ENCODE results near the gene CYB561D2. TPM values are rescaled to one million over a fixed set of nuclear protein-coding genes. Genes with fewer than 3 reads are reported as not detected.
A peak's percentile ranks its signal among the peaks of the same experiment; 100 is the strongest.

CYB561D2 gene
- total and polyA plus RNA-seq, 2 of the 13 experiments (the other 11 are each of a cell fraction or from before 2014, with no cell fraction given): 11.1 to 17.2 TPM

GRCh38 chr3:50327943-50328691, 22.5 kb upstream of the CYB561D2 start, which contains the start of gene TUSC2 (continued):
- TF ChIP-seq ZNF383 (CRISPR knock-in tag; IDR thresholded peaks at IDR 0.05; ENCODE audit: borderline replicate concordance) (no peak), ZSCAN30 (CRISPR knock-in tag; IDR thresholded peaks at IDR 0.05) (no peak), ARID4A (CRISPR knock-in tag; IDR thresholded peaks at IDR 0.05; ENCODE audit: borderline replicate concordance) (peak; percentile 94), HOXA9 (CRISPR knock-in tag; IDR thresholded peaks at IDR 0.05; ENCODE audit: borderline replicate concordance) (no peak), ETV5 (CRISPR knock-in tag; IDR thresholded peaks at IDR 0.05; ENCODE audit: borderline replicate concordance) (peak; percentile 62), ZNF230 (CRISPR knock-in tag; IDR thresholded peaks at IDR 0.05) (0 out of 2 replicates have a peak, but pooled peaks have one; percentile 64), MAX (IDR thresholded peaks at IDR 0.05) (peak; percentile 66), ZNF331 (CRISPR knock-in tag; IDR thresholded peaks at IDR 0.05) (peak; percentile 29; the same call in 1 of the 2 replicates), MTA1 (CRISPR knock-in tag; IDR thresholded peaks at IDR 0.05; ENCODE audit: borderline replicate concordance) (peak; percentile 59; the same call in 1 of the 2 replicates), FIP1L1 (IDR thresholded peaks at IDR 0.05; ENCODE audit: borderline replicate concordance, insufficient read depth, low read depth, low read length) (0 out of 2 replicates have a peak, but pooled peaks have one; percentile 61), TP53 (CRISPR knock-in tag; conservative IDR thresholded peaks at IDR 0.05) (0 out of 2 replicates have a peak, but pooled peaks have one; percentile 70), ZNF317 (CRISPR knock-in tag; IDR thresholded peaks at IDR 0.05) (no peak), PRPF4 (IDR thresholded peaks at IDR 0.05; ENCODE audit: low read depth, low read length, poor library complexity, severe bottlenecking) (no peak), WIZ (CRISPR knock-in tag; IDR thresholded peaks at IDR 0.05) (no peak; the same call in 1 of the 2 replicates), HHEX (CRISPR knock-in tag; IDR thresholded peaks at IDR 0.05) (no peak), BRD4 (CRISPR knock-in tag; IDR thresholded peaks at IDR 0.05) (0 out of 2 replicates have a peak, but pooled peaks have one; percentile 37), KLF12 (CRISPR knock-in tag; IDR thresholded peaks at IDR 0.05; ENCODE audit: borderline replicate concordance) (0 out of 2 replicates have a peak, but pooled peaks have one; percentile 62), SPEN (CRISPR knock-in tag; IDR thresholded peaks at IDR 0.05; ENCODE audit: low read depth) (peak; percentile 94), E2F2 (CRISPR knock-in tag; IDR thresholded peaks at IDR 0.05; ENCODE audit: borderline replicate concordance) (peak; percentile 36; the same call in 1 of the 2 replicates), ZNF615 (CRISPR knock-in tag; IDR thresholded peaks at IDR 0.05; ENCODE audit: borderline replicate concordance) (peak; percentile 43; the same call in 1 of the 2 replicates), ZNF513 (CRISPR knock-in tag; conservative IDR thresholded peaks at IDR 0.05) (0 out of 2 replicates have a peak, but pooled peaks have one; percentile 35)
